K562 (cell line): Measurements from ENCODE around the gene ESPL1. TPM values are rescaled to one million over a fixed set of nuclear protein-coding genes. Genes with fewer than 3 reads are reported as not detected.

Experiments
- ATF6 ChIP-seq: sonication (generic); formaldehyde crosslinking; IDR thresholded peaks from 2 replicates; pipeline ENCODE4 v1.4.0; 2020; ENCODE audit warnings: mild to moderate bottlenecking, missing genetic modification reagents
- CBFA2T2 ChIP-seq: fragments of 450-650 bp; conservative IDR thresholded peaks from 2 replicates; pipeline ENCODE4 v1.6.1; 2017; ENCODE audit warnings: mild to moderate bottlenecking
- E2F3 ChIP-seq: fragments of 250-450 bp; sonication (Bioruptor Pico); IDR thresholded peaks from 2 replicates; pipeline ENCODE4 v1.4.0; 2020; ENCODE audit warnings: mild to moderate bottlenecking
- ETV5 ChIP-seq: sonication (generic); formaldehyde crosslinking; IDR thresholded peaks from 2 replicates; pipeline ENCODE4 v1.4.0; 2020; ENCODE audit warnings: low read depth, mild to moderate bottlenecking, missing genetic modification reagents
- FIP1L1 ChIP-seq: fragments of 200-400 bp; formaldehyde crosslinking; IDR thresholded peaks from 2 replicates; pipeline ENCODE4 v1.6.1; 2018; ENCODE audit warnings: mild to moderate bottlenecking, low read depth, low read length; ENCODE audit not compliant: poor library complexity, severe bottlenecking
- FOXO4 ChIP-seq: fragments of 450-650 bp; formaldehyde crosslinking; IDR thresholded peaks from 2 replicates; pipeline ENCODE4 v1.4.0; 2020; ENCODE audit warnings: mild to moderate bottlenecking, moderate library complexity
- GATAD2A ChIP-seq: fragments of 450-650 bp; IDR thresholded peaks from 2 replicates; pipeline ENCODE4 v1.6.1; 2017
- HDGF ChIP-seq: fragments of 450-650 bp; IDR thresholded peaks from 2 replicates; pipeline ENCODE4 v1.6.1; 2016
- POLR3G ChIP-seq: IDR thresholded peaks from 2 replicates; pipeline ENCODE4 v1.6.1; 2011; ENCODE audit not compliant: insufficient read length, insufficient replicate concordance; ENCODE audit errors: extremely low read depth
- POU5F1 ChIP-seq: fragments of 150-350 bp; IDR thresholded peaks from 2 replicates; pipeline ENCODE4 v1.6.1; 2014; ENCODE audit warnings: borderline replicate concordance, low read length, low read depth, mild to moderate bottlenecking; ENCODE audit not compliant: partially characterized antibody
- RB1 ChIP-seq: fragments of 450-650 bp; IDR thresholded peaks from 2 replicates; pipeline ENCODE4 v1.6.1; 2017; ENCODE audit warnings: low read depth, mild to moderate bottlenecking
- RFX1 ChIP-seq: fragments of 450-650 bp; IDR thresholded peaks from 2 replicates; pipeline ENCODE4 v1.6.1; 2016; ENCODE audit warnings: mild to moderate bottlenecking, moderate library complexity
- RNF2 ChIP-seq: sonication (generic); IDR thresholded peaks from 2 replicates; pipeline ENCODE4 v1.6.1; 2016
- SFPQ ChIP-seq: fragments of 200-400 bp; formaldehyde crosslinking; IDR thresholded peaks from 2 replicates; pipeline ENCODE4 v1.6.1; 2017; ENCODE audit warnings: mild to moderate bottlenecking, low read depth, low read length, moderate library complexity
- TARDBP ChIP-seq: fragments of 450-650 bp; IDR thresholded peaks from 2 replicates; pipeline ENCODE4 v1.6.1; 2016
- TBL1XR1 ChIP-seq, 2 experiments: IDR thresholded peaks; 2 replicates each; pipeline ENCODE4 v1.6.1; 2012; ENCODE audit warnings: improper control_type of control experiment in 2 of 2, low read length in 2 of 2, mild to moderate bottlenecking in 1 of 2
- TCF7 ChIP-seq: sonication (generic); IDR thresholded peaks from 2 replicates; pipeline ENCODE4 v1.6.1; 2016; ENCODE audit warnings: antibody characterized with exemption, borderline replicate concordance
- TEAD4 ChIP-seq, 2 experiments: sonication (generic) in 1 of 2; formaldehyde crosslinking in 1 of 2; IDR thresholded peaks; 2 replicates each; pipeline versions ENCODE4 v1.6.1 to v1.8.0; 2012 to 2022; ENCODE audit warnings: borderline replicate concordance in 1 of 2, inconsistent platforms in 1 of 2, low read length in 1 of 2, mild to moderate bottlenecking in 1 of 2, missing genetic modification reagents in 1 of 2
- THRAP3 ChIP-seq: fragments of 450-650 bp; IDR thresholded peaks from 2 replicates; pipeline ENCODE4 v1.6.1; 2016; ENCODE audit warnings: mild to moderate bottlenecking, inconsistent platforms, borderline replicate concordance
- ZFX ChIP-seq: sonication (generic); formaldehyde crosslinking; IDR thresholded peaks from 2 replicates; pipeline ENCODE4 v1.8.0; 2022; ENCODE audit warnings: mild to moderate bottlenecking, missing genetic modification reagents, moderate library complexity
- ZNF224 ChIP-seq: sonication (generic); formaldehyde crosslinking; IDR thresholded peaks from 2 replicates; pipeline ENCODE4 v1.8.0; 2022; ENCODE audit warnings: mild to moderate bottlenecking, missing genetic modification reagents
- ZNF239 ChIP-seq: fragments of 250-450 bp; sonication (Bioruptor Pico); IDR thresholded peaks from 2 replicates; pipeline ENCODE4 v1.4.0; 2020; ENCODE audit warnings: mild to moderate bottlenecking
- ZSCAN29 ChIP-seq: fragments of 450-650 bp; IDR thresholded peaks from 2 replicates; pipeline ENCODE4 v1.6.1; 2017
- polyA plus RNA-seq, 8 experiments: library from polyadenylated mRNA; depleted of rRNA in 4 of 8; stranded (reverse) in 5 of 8; unstranded in 3 of 8; fragments of >200 nt; fragmentation: Nextera tagmentation in 2 of 8; fragmentation: Illumina TruSeq in 1 of 8; extraction: Ambion mirVana in 2 of 8; extraction: Trizol in 1 of 8; gene quantifications; 2 replicates each; pipeline versions ENCODE4 v1.2.1 to v1.2.3, GENCODE V29; 2011 to 2014; ENCODE audit warnings: inconsistent platforms in 1 of 8, missing spikeins in 1 of 8
- total RNA-seq, 7 experiments: library from RNA; depleted of rRNA in 6 of 7; stranded (reverse); fragments of >200 nt in 6 of 7; fragmentation: Illumina TruSeq in 2 of 7; extraction: Trizol in 2 of 7; gene quantifications; 2 replicates each; pipeline versions ENCODE4 v1.2.1 to v1.2.3, GENCODE V29; 2011 to 2021; ENCODE audit warnings: low replicate concordance in 1 of 7
- TF ChIP-seq, protein P1 (sequence below): sonication (generic); formaldehyde crosslinking; IDR thresholded peaks from 2 replicates; pipeline ENCODE4 v1.8.0; 2022; ENCODE audit warnings: mild to moderate bottlenecking, low read depth, missing genetic modification reagents

The ESPL1 gene
- total and polyA plus RNA-seq, 9 of the 15 experiments (the other 6 are each of a cell fraction or from before 2014, with no cell fraction given): 1.2 to 55.0 (median 18.7) TPM

- TF ChIP-seq THRAP3 (no peak), RB1 (no peak; the same call in 1 of the 2 replicates), TCF7 (no peak), TBL1XR1 (IDR thresholded peaks at IDR 0.05; ENCODE audit: low read length in 2 of 2) (no peak), ZSCAN29 (no peak), RNF2 (no peak), RFX1 (peak; percentile 97), FOXO4 (CRISPR knock-in tag) (no peak), POU5F1 (peak; percentile 23), HDGF (no peak), E2F3 (CRISPR knock-in tag) (no peak), ETV5 (CRISPR knock-in tag) (peak; percentile 90), ATF6 (CRISPR knock-in tag) (peak; percentile 71; the same call in 1 of the 2 replicates), ZFX (CRISPR knock-in tag) (peak; percentile 83), GATAD2A (no peak), POLR3G (no peak), CBFA2T2 (no peak), ZNF239 (CRISPR knock-in tag) (no peak), TEAD4 (IDR thresholded peaks at IDR 0.05; ENCODE audit: low read length) (no peak), TEAD4 (CRISPR knock-in tag; IDR thresholded peaks at IDR 0.05; ENCODE audit: borderline replicate concordance) (no peak), ZNF224 (no peak), SFPQ (no peak), TARDBP (no peak; the same call in 1 of the 2 replicates), FIP1L1 (no peak)
- TF ChIP-seq, protein P1, sequence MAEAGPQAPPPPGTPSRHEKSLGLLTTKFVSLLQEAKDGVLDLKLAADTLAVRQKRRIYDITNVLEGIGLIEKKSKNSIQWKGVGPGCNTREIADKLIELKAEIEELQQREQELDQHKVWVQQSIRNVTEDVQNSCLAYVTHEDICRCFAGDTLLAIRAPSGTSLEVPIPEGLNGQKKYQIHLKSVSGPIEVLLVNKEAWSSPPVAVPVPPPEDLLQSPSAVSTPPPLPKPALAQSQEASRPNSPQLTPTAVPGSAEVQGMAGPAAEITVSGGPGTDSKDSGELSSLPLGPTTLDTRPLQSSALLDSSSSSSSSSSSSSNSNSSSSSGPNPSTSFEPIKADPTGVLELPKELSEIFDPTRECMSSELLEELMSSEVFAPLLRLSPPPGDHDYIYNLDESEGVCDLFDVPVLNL (CRISPR knock-in tag): no peak
Observed at GRCh38 chr12:53295070-53295890, 27.2 kb downstream of the ESPL1 start, which contains the start of gene PFDN5 (continued).
